K562 (cell line): ENCODE results near the gene PLCD1. TPM values are rescaled to one million over a fixed set of nuclear protein-coding genes. Genes with fewer than 3 reads are reported as not detected.
A peak's percentile ranks its signal among the peaks of the same experiment; 100 is the strongest.

ENCODE experiments used
- ATF2 ChIP-seq: sonication (generic); formaldehyde crosslinking; IDR thresholded peaks from 2 replicates; pipeline ENCODE4 v1.8.1; 2022; ENCODE audit warnings: missing genetic modification reagents
- BHLHE40 ChIP-seq: IDR thresholded peaks from 2 replicates; pipeline ENCODE4 v1.6.1; 2011; ENCODE audit warnings: low read length, improper control_type of control experiment
- CBX1 ChIP-seq: sonication (generic); IDR thresholded peaks from 2 replicates; pipeline ENCODE4 v1.6.1; 2016; ENCODE audit warnings: antibody characterized with exemption, low read depth, mild to moderate bottlenecking
- CREB3 ChIP-seq: fragments of 450-650 bp; conservative IDR thresholded peaks from 2 replicates; pipeline ENCODE4 v1.6.1; 2016; ENCODE audit warnings: missing genetic modification characterization, low read depth, mild to moderate bottlenecking, missing compliant biosample characterization, moderate library complexity
- CREM ChIP-seq: IDR thresholded peaks from 2 replicates; pipeline ENCODE4 v1.6.1; 2014; ENCODE audit warnings: antibody characterized with exemption, low read depth
- DMBX1 ChIP-seq: fragments of 250-450 bp; sonication (Bioruptor Pico); IDR thresholded peaks from 2 replicates; pipeline ENCODE4 v1.8.0; 2022; ENCODE audit warnings: inconsistent platforms, mild to moderate bottlenecking, moderate library complexity, borderline replicate concordance
- ETV6 ChIP-seq, 3 experiments: fragments of 150-350 bp in 1 of 3; sonication (generic) in 1 of 3; formaldehyde crosslinking in 1 of 3; IDR thresholded peaks; 2 replicates each; pipeline versions ENCODE4 v1.6.1 to v1.8.0; 2014 to 2022; ENCODE audit warnings: borderline replicate concordance in 2 of 3, low read depth in 2 of 3, antibody characterized with exemption in 1 of 3, low read length in 1 of 3, mild to moderate bottlenecking in 1 of 3, missing genetic modification reagents in 1 of 3
- HDGF ChIP-seq: fragments of 450-650 bp; IDR thresholded peaks from 2 replicates; pipeline ENCODE4 v1.6.1; 2016
- KAT7 ChIP-seq: sonication (generic); formaldehyde crosslinking; IDR thresholded peaks from 2 replicates; pipeline ENCODE4 v1.8.0; 2022; ENCODE audit warnings: missing genetic modification reagents, mild to moderate bottlenecking, borderline replicate concordance
- L3MBTL2 ChIP-seq: fragments of 450-650 bp; IDR thresholded peaks from 2 replicates; pipeline ENCODE4 v1.6.1; 2016; ENCODE audit warnings: mild to moderate bottlenecking, moderate library complexity
- MED1 ChIP-seq: sonication (generic); formaldehyde crosslinking; IDR thresholded peaks from 2 replicates; pipeline ENCODE4 v1.8.1; 2023; ENCODE audit warnings: missing genetic modification reagents, borderline replicate concordance
- MYBL2 ChIP-seq, 2 experiments: fragments of 450-650 bp in 1 of 2; sonication (generic) in 1 of 2; formaldehyde crosslinking in 1 of 2; IDR thresholded peaks; 2 replicates each; pipeline versions ENCODE4 v1.6.1 to v1.8.1; 2017 to 2022; ENCODE audit warnings: borderline replicate concordance in 1 of 2, inconsistent platforms in 1 of 2, low read depth in 1 of 2, mild to moderate bottlenecking in 1 of 2, missing genetic modification reagents in 1 of 2, moderate library complexity in 1 of 2
- MYNN ChIP-seq, 2 experiments: sonication (generic); formaldehyde crosslinking in 1 of 2; IDR thresholded peaks; 2 replicates each; pipeline versions ENCODE4 v1.5.0 to v1.6.1; 2016 to 2020; ENCODE audit warnings: antibody characterized with exemption in 1 of 2, missing genetic modification reagents in 1 of 2
- RFX7 ChIP-seq: fragments of 250-450 bp; sonication (Bioruptor Pico); IDR thresholded peaks from 2 replicates; pipeline ENCODE4 v1.5.1; 2021; ENCODE audit warnings: mild to moderate bottlenecking
- SMARCC2 ChIP-seq: fragments of 450-650 bp; IDR thresholded peaks from 2 replicates; pipeline ENCODE4 v1.6.1; 2017; ENCODE audit warnings: antibody characterized with exemption, moderate library complexity, mild to moderate bottlenecking, low read depth
- SRSF1 ChIP-seq: fragments of 200-400 bp; formaldehyde crosslinking; IDR thresholded peaks from 2 replicates; pipeline ENCODE4 v1.6.1; 2017; ENCODE audit warnings: mild to moderate bottlenecking, low read depth, low read length, moderate library complexity
- ZBTB34 ChIP-seq: fragments of 250-450 bp; sonication (Bioruptor Pico); IDR thresholded peaks from 2 replicates; pipeline ENCODE4 v1.8.0; 2021; ENCODE audit warnings: mild to moderate bottlenecking, moderate library complexity
- ZBTB8A ChIP-seq: fragments of 450-650 bp; IDR thresholded peaks from 2 replicates; pipeline ENCODE4 v1.6.1; 2018; ENCODE audit warnings: mild to moderate bottlenecking, moderate library complexity; ENCODE audit not compliant: partially characterized antibody
- ZNF121 ChIP-seq: sonication (generic); formaldehyde crosslinking; conservative IDR thresholded peaks from 2 replicates; pipeline ENCODE4 v1.8.0; 2022; ENCODE audit warnings: missing genetic modification reagents
- ZNF133 ChIP-seq: fragments of 250-450 bp; sonication (Bioruptor Pico); IDR thresholded peaks from 2 replicates; pipeline ENCODE4 v1.4.0; 2020; ENCODE audit warnings: mild to moderate bottlenecking
- ZNF175 ChIP-seq: fragments of 200-800 bp; sonication (Bioruptor generic); IDR thresholded peaks from 2 replicates; pipeline ENCODE4 v1.6.1; 2016; ENCODE audit warnings: low read depth, mild to moderate bottlenecking, missing genetic modification characterization, missing compliant biosample characterization
- ZNF239 ChIP-seq: fragments of 250-450 bp; sonication (Bioruptor Pico); IDR thresholded peaks from 2 replicates; pipeline ENCODE4 v1.4.0; 2020; ENCODE audit warnings: mild to moderate bottlenecking
- ZNF707 ChIP-seq: fragments of 250-450 bp; sonication (Bioruptor Pico); conservative IDR thresholded peaks from 2 replicates; pipeline ENCODE4 v1.8.0; 2022; ENCODE audit warnings: inconsistent platforms, mild to moderate bottlenecking, moderate library complexity
- ZNF77 ChIP-seq: fragments of 250-450 bp; sonication (Bioruptor Pico); IDR thresholded peaks from 2 replicates; pipeline ENCODE4 v1.5.0; 2020
- polyA plus RNA-seq, 8 experiments: library from polyadenylated mRNA; depleted of rRNA in 4 of 8; stranded (reverse) in 5 of 8; unstranded in 3 of 8; fragments of >200 nt; fragmentation: Nextera tagmentation in 2 of 8; fragmentation: Illumina TruSeq in 1 of 8; extraction: Ambion mirVana in 2 of 8; extraction: Trizol in 1 of 8; gene quantifications; 2 replicates each; pipeline versions ENCODE4 v1.2.1 to v1.2.3, GENCODE V29; 2011 to 2014; ENCODE audit warnings: inconsistent platforms in 1 of 8, missing spikeins in 1 of 8
- total RNA-seq, 7 experiments: library from RNA; depleted of rRNA in 6 of 7; stranded (reverse); fragments of >200 nt in 6 of 7; fragmentation: Illumina TruSeq in 2 of 7; extraction: Trizol in 2 of 7; gene quantifications; 2 replicates each; pipeline versions ENCODE4 v1.2.1 to v1.2.3, GENCODE V29; 2011 to 2021; ENCODE audit warnings: low replicate concordance in 1 of 7

Gene PLCD1
- total and polyA plus RNA-seq, 9 of the 15 experiments (the other 6 are each of a cell fraction or from before 2014, with no cell fraction given), result 5.4 to 209 (median 116) TPM

- TF ChIP-seq SMARCC2, result 0 out of 2 replicates have a peak, but pooled peaks have one; percentile 30
- peak; percentile 94 for TF ChIP-seq CBX1
- TF ChIP-seq CREB3, result no peak; the same call in none of the 2 replicates
- no peak for TF ChIP-seq MYBL2 (IDR thresholded peaks at IDR 0.05; ENCODE audit: low read depth)
- TF ChIP-seq MYBL2 (CRISPR knock-in tag; IDR thresholded peaks at IDR 0.05; ENCODE audit: borderline replicate concordance), result no peak
- peak; percentile 85 for TF ChIP-seq BHLHE40
- TF ChIP-seq CREM, result peak; percentile 74
- TF ChIP-seq ZNF121 (CRISPR knock-in tag), result 0 out of 2 replicates have a peak, but pooled peaks have one; percentile 11
- peak; percentile 29; the same call in 1 of the 2 replicates for TF ChIP-seq HDGF
- 0 out of 2 replicates have a peak, but pooled peaks have one; percentile 34 for TF ChIP-seq ZNF77 (CRISPR knock-in tag)
- TF ChIP-seq ZBTB8A, result no peak
- no peak for TF ChIP-seq RFX7
- peak; percentile 38; the same call in 1 of the 2 replicates for TF ChIP-seq ZNF239
- no peak for TF ChIP-seq SRSF1
- peak; percentile 98; the same call in 1 of the 2 replicates for TF ChIP-seq KAT7
- peak; percentile 66; the same call in 1 of the 2 replicates for TF ChIP-seq DMBX1
- TF ChIP-seq ETV6 (IDR thresholded peaks at IDR 0.05; ENCODE audit: borderline replicate concordance in 1 of 2, low read depth in 2 of 2, low read length in 1 of 2), result peak; percentile 12 to 81; a peak in 1 of 4 replicates
- peak; percentile 78; the same call in 1 of the 2 replicates for TF ChIP-seq ETV6 (CRISPR knock-in tag; IDR thresholded peaks at IDR 0.05; ENCODE audit: borderline replicate concordance)
- TF ChIP-seq ZBTB34 (CRISPR knock-in tag), result no peak
- TF ChIP-seq MED1 (CRISPR knock-in tag), result no peak
- TF ChIP-seq ATF2 (CRISPR knock-in tag), result no peak
- TF ChIP-seq ZNF707, result no peak
- peak; percentile 96 for TF ChIP-seq L3MBTL2
- TF ChIP-seq ZNF175 (CRISPR knock-in tag), result peak; percentile 85
- no peak for TF ChIP-seq ZNF133 (CRISPR knock-in tag)
- peak; percentile 52; the same call in 1 of the 2 replicates for TF ChIP-seq MYNN (IDR thresholded peaks at IDR 0.05)
- TF ChIP-seq MYNN (CRISPR knock-in tag; IDR thresholded peaks at IDR 0.05), result no peak
These were observed 35.4 kb downstream of the PLCD1 start (continued) for GRCh38 chr3:37993820-37994638.
